HepG2 (cell line): ENCODE measurements around the gene MCAT. TPM values are rescaled to one million over a fixed set of nuclear protein-coding genes. Genes with fewer than 3 reads are reported as not detected.
"Not testable (repeated sequence)": the region's sequence is repeated elsewhere in the genome, so short reads cannot be mapped to it uniquely, and the experiment has no call there.

Experiments used
- ATAC-seq: fragments of 200-7000 bp; cut with Tn5 transposase; 3 replicates; pipeline ENCODE4 v1.9.1; 2020; ENCODE audit warnings: mild to moderate bottlenecking, moderate library complexity
- BruUV-seq: library from RNA; stranded (reverse); fragments of 400-500 nt; replicated peaks from 2 replicates; lab custom pipeline; 2021; lab: Mats Ljungman, UMichigan
- CTCF ChIA-PET: fragments of 300-600 bp; formaldehyde crosslinking; extraction: SDS; loops from one replicate; lab custom pipeline; 2021; ENCODE audit warnings: low total read pairs, inconsistent platforms, low intra/inter-chr PET ratio; lab: Yijun Ruan, JAX
- POLR2A ChIA-PET: fragments of 350-600 bp; sonication (Branson Sonifier 250); formaldehyde crosslinking; loops from one replicate; lab custom pipeline; 2020; ENCODE audit warnings: antibody characterized with exemption, inconsistent platforms; lab: Yijun Ruan, JAX
- DNase-seq: peaks from one replicate; pipeline ENCODE4 v3.0.0-alpha.2; 2015; ENCODE audit warnings: low spot score
- FAIRE-seq: peaks from 3 replicates; lab custom pipeline; 2011; peaks lifted over from hg19 to GRCh38; lab: Jason Lieb, UNC
- H2AFZ ChIP-seq: one replicate; pipeline ENCODE4 v1.6.1; 2011; ENCODE audit warnings: low read length, inconsistent platforms
- H3K27ac ChIP-seq: fragments of 300-600 bp; 3 replicates; pipeline ENCODE4 v1.8.0; 2011; ENCODE audit warnings: mixed run types, mild to moderate bottlenecking, mixed read lengths, low read length, inconsistent platforms; ENCODE audit not compliant: insufficient read depth; ENCODE audit errors: extremely low read length
- H3K27me3 ChIP-seq, 2 experiments: fragments of 200-600 bp in 1 of 2; 2 replicates in 1 of 2; 3 replicates in 1 of 2; pipeline versions ENCODE4 v1.6.0 to v1.8.0; 2011; ENCODE audit warnings: low read length in 2 of 2, mild to moderate bottlenecking in 2 of 2, moderate library complexity in 2 of 2, inconsistent platforms in 1 of 2; ENCODE audit not compliant: insufficient read depth in 2 of 2, control insufficient read depth in 1 of 2
- H3K36me3 ChIP-seq, 2 experiments: fragments of 200-600 bp in 1 of 2; replicated peaks in 1 of 2; 2 replicates in 1 of 2; 3 replicates in 1 of 2; pipeline versions ENCODE4 v1.5.1 to v1.8.0; 2011; ENCODE audit warnings: low read length in 2 of 2, inconsistent platforms in 1 of 2; ENCODE audit not compliant: insufficient read depth in 2 of 2, control insufficient read depth in 1 of 2
- H3K4me1 ChIP-seq: 2 replicates; pipeline ENCODE4 v1.5.1; 2012; ENCODE audit warnings: low read length, inconsistent platforms; ENCODE audit not compliant: insufficient read depth
- H3K4me2 ChIP-seq: 2 replicates; pipeline ENCODE4 v1.6.0; 2011; ENCODE audit warnings: low read depth, low read length, inconsistent platforms
- H3K4me3 ChIP-seq, 3 experiments: fragments of 200-600 bp in 1 of 3; sonication (generic), shearing (Covaris generic) in 1 of 3; replicated peaks in 1 of 3; 2 replicates each; pipeline ENCODE4 v1.5.1; 2011 to 2016; ENCODE audit warnings: low read length in 3 of 3, inconsistent platforms in 2 of 3, low read depth in 2 of 3, mild to moderate bottlenecking in 2 of 3, control low read depth in 1 of 3, mixed read lengths in 1 of 3; ENCODE audit not compliant: insufficient read depth in 1 of 3
- H3K79me2 ChIP-seq: one replicate; pipeline ENCODE4 v1.6.1; 2011; ENCODE audit warnings: low read length, inconsistent platforms; ENCODE audit not compliant: insufficient read depth
- H3K9ac ChIP-seq: 2 replicates; pipeline ENCODE4 v1.6.0; 2011; ENCODE audit warnings: mild to moderate bottlenecking, low read depth, low read length, inconsistent platforms; ENCODE audit not compliant: insufficient read depth
- H3K9me3 ChIP-seq: 2 replicates; pipeline ENCODE4 v1.5.1; 2012; ENCODE audit warnings: mild to moderate bottlenecking, low read length
- H4K20me1 ChIP-seq: 2 replicates; pipeline ENCODE4 v1.6.0; 2011; ENCODE audit warnings: inconsistent platforms, mild to moderate bottlenecking, low read length, moderate library complexity; ENCODE audit not compliant: insufficient read depth
- FOXA1 ChIP-seq, 2 experiments: fragments of 450-650 bp in 1 of 2; sonication (generic) in 1 of 2; formaldehyde crosslinking in 1 of 2; IDR thresholded peaks; 2 replicates each; pipeline versions ENCODE4 v1.4.0 to v1.6.1; 2016 to 2020; ENCODE audit warnings: missing genetic modification reagents in 1 of 2
- JUNB ChIP-seq: sonication (generic); formaldehyde crosslinking; IDR thresholded peaks from 2 replicates; pipeline ENCODE4 v1.8.0; 2022; ENCODE audit warnings: missing genetic modification reagents, mild to moderate bottlenecking, borderline replicate concordance
- KLF16 ChIP-seq, 2 experiments: sonication (generic) in 1 of 2; formaldehyde crosslinking in 1 of 2; IDR thresholded peaks; 2 replicates each; pipeline versions ENCODE4 v1.6.1 to v1.8.0; 2016 to 2023; ENCODE audit warnings: missing genetic modification reagents in 2 of 2, missing compliant biosample characterization in 1 of 2
- LCORL ChIP-seq, 2 experiments: fragments of 450-650 bp in 1 of 2; sonication (generic) in 1 of 2; formaldehyde crosslinking in 1 of 2; IDR thresholded peaks; 2 replicates each; pipeline versions ENCODE4 v1.5.0 to v1.6.1; 2017 to 2020; ENCODE audit warnings: antibody characterized with exemption in 1 of 2, missing genetic modification reagents in 1 of 2
- MED1 ChIP-seq: sonication (generic); formaldehyde crosslinking; IDR thresholded peaks from 2 replicates; pipeline ENCODE4 v1.4.0; 2020; ENCODE audit warnings: missing genetic modification reagents
- MEIS1 ChIP-seq: sonication (generic); formaldehyde crosslinking; IDR thresholded peaks from 2 replicates; pipeline ENCODE4 v1.9.0; 2021; ENCODE audit warnings: mild to moderate bottlenecking, missing genetic modification reagents, moderate library complexity, borderline replicate concordance
- RARA ChIP-seq: IDR thresholded peaks from 2 replicates; pipeline ENCODE4 v1.6.1; 2016; ENCODE audit warnings: missing genetic modification reagents, missing compliant biosample characterization
- ZNF772 ChIP-seq: sonication (generic); formaldehyde crosslinking; IDR thresholded peaks from 2 replicates; pipeline ENCODE4 v1.5.0; 2020; ENCODE audit warnings: mild to moderate bottlenecking, missing genetic modification reagents
- WGBS: methylation state at CpG from one replicate; pipeline ENCODE4 v1.1.6; 2017; ENCODE audit warnings: low lambda C conversion rate; 5-methylcytosine and 5-hydroxymethylcytosine counted together
- in situ Hi-C: cut with HindIII; loops from 2 replicates; pipeline ENCODE4 v1.10.0; 2017; ENCODE audit warnings: low pct_unique_long_range_greater_than_20kb; ENCODE audit not compliant: extremely low pct_ligation_motif_present
- intact Hi-C: fragments of 100-400 bp; cut with micrococcal nuclease; formaldehyde crosslinking; loops from one replicate; pipeline ENCODE4 v1.10.0; 2022; ENCODE audit not compliant: unreplicated experiment
- polyA plus RNA-seq, 8 experiments: library from polyadenylated mRNA; depleted of rRNA in 3 of 8; stranded (reverse) in 7 of 8; unstranded in 1 of 8; fragments of >200 nt; fragmentation: Illumina TruSeq in 4 of 8; extraction: Trizol in 4 of 8; gene quantifications; 2 replicates each; pipeline versions ENCODE4 v1.2.1 to v1.2.3, GENCODE V29; 2011 to 2016; ENCODE audit warnings: low read depth in 4 of 8, missing spikeins in 1 of 8, mixed read lengths in 1 of 8; ENCODE audit not compliant: insufficient read depth in 1 of 8
- total RNA-seq, 5 experiments: library from RNA; depleted of rRNA; stranded (reverse); fragments of >200 nt; fragmentation: Illumina TruSeq; extraction: Trizol; gene quantifications; 2 replicates each; pipeline ENCODE4 v1.2.3, GENCODE V29; 2016; ENCODE audit warnings: low read depth in 1 of 5
- TF ChIP-seq, protein P1 (sequence below): sonication (generic); formaldehyde crosslinking; IDR thresholded peaks from 2 replicates; pipeline ENCODE4 v1.9.0; 2021; ENCODE audit warnings: missing genetic modification reagents, borderline replicate concordance
- TF ChIP-seq, protein P2 (sequence below): IDR thresholded peaks from 2 replicates; pipeline ENCODE4 v1.6.1; 2016; ENCODE audit warnings: low read depth, missing genetic modification reagents, missing compliant biosample characterization
- TF ChIP-seq, protein P3 (sequence below): sonication (generic); formaldehyde crosslinking; IDR thresholded peaks from 2 replicates; pipeline ENCODE4 v1.4.0; 2020; ENCODE audit warnings: missing genetic modification reagents

Gene MCAT
- total and polyA plus RNA-seq, 2 of the 13 experiments (the other 11 are each of a cell fraction or from before 2014, with no cell fraction given) = 9.3 to 16.7 TPM

DNA sequence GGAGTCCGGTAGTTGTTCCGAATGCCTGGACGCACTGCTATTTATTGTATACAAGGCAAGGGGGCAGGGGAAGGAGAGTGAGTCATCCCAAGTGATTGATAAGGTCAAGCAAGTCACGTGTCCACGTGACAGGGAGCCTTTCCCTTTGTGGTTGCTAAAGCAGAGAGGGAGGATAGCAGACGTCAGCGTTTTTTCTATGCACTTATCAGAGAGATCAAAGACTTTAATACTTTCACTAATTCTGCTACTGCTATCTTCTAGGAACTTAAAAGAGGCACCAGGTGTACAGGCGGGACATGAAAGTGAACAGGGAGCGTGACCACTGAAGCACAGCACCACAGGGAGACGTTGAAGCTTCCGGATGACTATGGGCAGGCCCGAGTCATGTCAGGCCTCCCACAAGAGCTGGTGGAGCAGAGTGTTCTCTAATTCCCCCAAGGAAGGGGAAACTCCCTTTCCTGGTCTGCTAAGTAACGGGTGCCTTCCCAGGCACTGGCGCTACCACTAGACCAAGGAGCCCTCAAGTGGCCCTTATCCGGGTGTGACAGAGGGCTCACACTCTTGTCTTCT, 39.1 kb downstream of the MCAT start:
- intact Hi-C loops; H4K20me1 ChIP-seq; H3K27ac ChIP-seq; H3K27me3 ChIP-seq; H3K9me3 ChIP-seq; in situ Hi-C loops; H3K36me3 ChIP-seq; H3K79me2 ChIP-seq; BruUV-seq; CTCF ChIA-PET; TF ChIP-seq FOXA1, LCORL (IDR thresholded peaks at IDR 0.05): not testable (repeated sequence)
- ATAC-seq (peak; percentile 83), FAIRE-seq (peak; percentile 77), DNase-seq (peak; percentile 93)
- Histone ChIP-seq H3K4me2 (peak overlapping the region; percentile 92), H2AFZ (peak overlapping the region; percentile 67), H3K9ac (peak overlapping the region; percentile 4; the same call in 1 of the 2 replicates), H3K4me1 (peaks cover 50% of the 10 kb centered on the region), H3K4me3 (peak overlapping the region; percentile 36 to 63 (median 48))
- POLR2A ChIA-PET = interaction anchor here (0.7 to 2.7 kb wide), 10 partner anchors 10 to 417 kb away, joined by 3 to 13 read pairs (median 4); no protein-coding TSS in a partner anchor
- 1% methylated on average over 14 of the region's 15 CpGs for WGBS
- TF ChIP-seq, protein P1, sequence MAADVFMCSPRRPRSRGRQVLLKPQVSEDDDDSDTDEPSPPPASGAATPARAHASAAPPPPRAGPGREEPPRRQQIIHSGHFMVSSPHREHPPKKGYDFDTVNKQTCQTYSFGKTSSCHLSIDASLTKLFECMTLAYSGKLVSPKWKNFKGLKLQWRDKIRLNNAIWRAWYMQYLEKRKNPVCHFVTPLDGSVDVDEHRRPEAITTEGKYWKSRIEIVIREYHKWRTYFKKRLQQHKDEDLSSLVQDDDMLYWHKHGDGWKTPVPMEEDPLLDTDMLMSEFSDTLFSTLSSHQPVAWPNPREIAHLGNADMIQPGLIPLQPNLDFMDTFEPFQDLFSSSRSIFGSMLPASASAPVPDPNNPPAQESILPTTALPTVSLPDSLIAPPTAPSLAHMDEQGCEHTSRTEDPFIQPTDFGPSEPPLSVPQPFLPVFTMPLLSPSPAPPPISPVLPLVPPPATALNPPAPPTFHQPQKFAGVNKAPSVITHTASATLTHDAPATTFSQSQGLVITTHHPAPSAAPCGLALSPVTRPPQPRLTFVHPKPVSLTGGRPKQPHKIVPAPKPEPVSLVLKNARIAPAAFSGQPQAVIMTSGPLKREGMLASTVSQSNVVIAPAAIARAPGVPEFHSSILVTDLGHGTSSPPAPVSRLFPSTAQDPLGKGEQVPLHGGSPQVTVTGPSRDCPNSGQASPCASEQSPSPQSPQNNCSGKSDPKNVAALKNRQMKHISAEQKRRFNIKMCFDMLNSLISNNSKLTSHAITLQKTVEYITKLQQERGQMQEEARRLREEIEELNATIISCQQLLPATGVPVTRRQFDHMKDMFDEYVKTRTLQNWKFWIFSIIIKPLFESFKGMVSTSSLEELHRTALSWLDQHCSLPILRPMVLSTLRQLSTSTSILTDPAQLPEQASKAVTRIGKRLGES = peak; percentile 82; the same call in 1 of the 2 replicates
- peak; percentile 72; the same call in 1 of the 2 replicates for TF ChIP-seq MEIS1
- TF ChIP-seq, protein P2, sequence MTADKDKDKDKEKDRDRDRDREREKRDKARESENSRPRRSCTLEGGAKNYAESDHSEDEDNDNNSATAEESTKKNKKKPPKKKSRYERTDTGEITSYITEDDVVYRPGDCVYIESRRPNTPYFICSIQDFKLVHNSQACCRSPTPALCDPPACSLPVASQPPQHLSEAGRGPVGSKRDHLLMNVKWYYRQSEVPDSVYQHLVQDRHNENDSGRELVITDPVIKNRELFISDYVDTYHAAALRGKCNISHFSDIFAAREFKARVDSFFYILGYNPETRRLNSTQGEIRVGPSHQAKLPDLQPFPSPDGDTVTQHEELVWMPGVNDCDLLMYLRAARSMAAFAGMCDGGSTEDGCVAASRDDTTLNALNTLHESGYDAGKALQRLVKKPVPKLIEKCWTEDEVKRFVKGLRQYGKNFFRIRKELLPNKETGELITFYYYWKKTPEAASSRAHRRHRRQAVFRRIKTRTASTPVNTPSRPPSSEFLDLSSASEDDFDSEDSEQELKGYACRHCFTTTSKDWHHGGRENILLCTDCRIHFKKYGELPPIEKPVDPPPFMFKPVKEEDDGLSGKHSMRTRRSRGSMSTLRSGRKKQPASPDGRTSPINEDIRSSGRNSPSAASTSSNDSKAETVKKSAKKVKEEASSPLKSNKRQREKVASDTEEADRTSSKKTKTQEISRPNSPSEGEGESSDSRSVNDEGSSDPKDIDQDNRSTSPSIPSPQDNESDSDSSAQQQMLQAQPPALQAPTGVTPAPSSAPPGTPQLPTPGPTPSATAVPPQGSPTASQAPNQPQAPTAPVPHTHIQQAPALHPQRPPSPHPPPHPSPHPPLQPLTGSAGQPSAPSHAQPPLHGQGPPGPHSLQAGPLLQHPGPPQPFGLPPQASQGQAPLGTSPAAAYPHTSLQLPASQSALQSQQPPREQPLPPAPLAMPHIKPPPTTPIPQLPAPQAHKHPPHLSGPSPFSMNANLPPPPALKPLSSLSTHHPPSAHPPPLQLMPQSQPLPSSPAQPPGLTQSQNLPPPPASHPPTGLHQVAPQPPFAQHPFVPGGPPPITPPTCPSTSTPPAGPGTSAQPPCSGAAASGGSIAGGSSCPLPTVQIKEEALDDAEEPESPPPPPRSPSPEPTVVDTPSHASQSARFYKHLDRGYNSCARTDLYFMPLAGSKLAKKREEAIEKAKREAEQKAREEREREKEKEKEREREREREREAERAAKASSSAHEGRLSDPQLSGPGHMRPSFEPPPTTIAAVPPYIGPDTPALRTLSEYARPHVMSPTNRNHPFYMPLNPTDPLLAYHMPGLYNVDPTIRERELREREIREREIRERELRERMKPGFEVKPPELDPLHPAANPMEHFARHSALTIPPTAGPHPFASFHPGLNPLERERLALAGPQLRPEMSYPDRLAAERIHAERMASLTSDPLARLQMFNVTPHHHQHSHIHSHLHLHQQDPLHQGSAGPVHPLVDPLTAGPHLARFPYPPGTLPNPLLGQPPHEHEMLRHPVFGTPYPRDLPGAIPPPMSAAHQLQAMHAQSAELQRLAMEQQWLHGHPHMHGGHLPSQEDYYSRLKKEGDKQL (CRISPR knock-in tag) = 0 out of 2 replicates have a peak, but pooled peaks have one; percentile 46
- TF ChIP-seq MED1 (CRISPR knock-in tag) = peak; percentile 20; the same call in 1 of the 2 replicates
- TF ChIP-seq FOXA1 (CRISPR knock-in tag; IDR thresholded peaks at IDR 0.05) = peak; percentile 72
- 0 out of 2 replicates have a peak, but pooled peaks have one; percentile 13 for TF ChIP-seq ZNF772 (CRISPR knock-in tag)
- 0 out of 4 replicates have a peak, but pooled peaks of 1 of the 2 experiments have one; percentile 48 for TF ChIP-seq KLF16 (CRISPR knock-in tag; IDR thresholded peaks at IDR 0.05)
- TF ChIP-seq, protein P3, sequence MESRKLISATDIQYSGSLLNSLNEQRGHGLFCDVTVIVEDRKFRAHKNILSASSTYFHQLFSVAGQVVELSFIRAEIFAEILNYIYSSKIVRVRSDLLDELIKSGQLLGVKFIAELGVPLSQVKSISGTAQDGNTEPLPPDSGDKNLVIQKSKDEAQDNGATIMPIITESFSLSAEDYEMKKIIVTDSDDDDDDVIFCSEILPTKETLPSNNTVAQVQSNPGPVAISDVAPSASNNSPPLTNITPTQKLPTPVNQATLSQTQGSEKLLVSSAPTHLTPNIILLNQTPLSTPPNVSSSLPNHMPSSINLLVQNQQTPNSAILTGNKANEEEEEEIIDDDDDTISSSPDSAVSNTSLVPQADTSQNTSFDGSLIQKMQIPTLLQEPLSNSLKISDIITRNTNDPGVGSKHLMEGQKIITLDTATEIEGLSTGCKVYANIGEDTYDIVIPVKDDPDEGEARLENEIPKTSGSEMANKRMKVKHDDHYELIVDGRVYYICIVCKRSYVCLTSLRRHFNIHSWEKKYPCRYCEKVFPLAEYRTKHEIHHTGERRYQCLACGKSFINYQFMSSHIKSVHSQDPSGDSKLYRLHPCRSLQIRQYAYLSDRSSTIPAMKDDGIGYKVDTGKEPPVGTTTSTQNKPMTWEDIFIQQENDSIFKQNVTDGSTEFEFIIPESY (CRISPR knock-in tag) = 0 out of 2 replicates have a peak, but pooled peaks have one; percentile 11
- peak; percentile 86; the same call in 1 of the 2 replicates for TF ChIP-seq JUNB
- peak; percentile 34; the same call in 1 of the 2 replicates for TF ChIP-seq RARA (CRISPR knock-in tag)
- peak; percentile 57; the same call in 1 of the 2 replicates for TF ChIP-seq LCORL (CRISPR knock-in tag; IDR thresholded peaks at IDR 0.05)
